GM21526 (cell line): ENCODE data around the gene MED26.
A peak's percentile ranks its signal among the peaks of the same experiment; 100 is the strongest.
"Not testable (repeated sequence)": the region's sequence is repeated elsewhere in the genome, so short reads cannot be mapped to it uniquely, and the experiment has no call there.

Source experiments
- ATAC-seq: cut with Tn5 transposase; IDR thresholded peaks from one replicate; pipeline ENCODE4 v1.9.1; 2021; ENCODE audit warnings: moderate library complexity; ENCODE audit not compliant: unreplicated experiment, low FRiP score

The MED26 gene

GRCh38 chr19:16544473-16545231 is 83.4 kb downstream of the MED26 start:
- ATAC-seq, result no peak

GRCh38 chr19:16543734-16544133 is 84.3 kb downstream of the MED26 start:
- ATAC-seq, result not testable (repeated sequence)

- no peak for ATAC-seq
Observed at GRCh38 chr19:16542910-16543472, 85.0 kb downstream of the MED26 start.

- ATAC-seq, result peak; percentile 74
Observed at GRCh38 chr19:16542045-16542909, 85.7 kb downstream of the MED26 start, which contains the start of gene CHERP. Gene CHERP (minus strand): TSS chr19:16542437. CDS start chr19:16542378, 59 bp downstream.

GRCh38 chr19:16541526-16542044 is 86.4 kb downstream of the MED26 start:
- no peak for ATAC-seq

GRCh38 chr19:16540948-16541347 is 87.1 kb downstream of the MED26 start:
- ATAC-seq, result no peak

GRCh38 chr19:16537111-16537510 is 90.9 kb downstream of the MED26 start:
- ATAC-seq, result no peak

- ATAC-seq, result no peak
Observed at GRCh38 chr19:16536130-16536529, 91.9 kb downstream of the MED26 start.

GRCh38 chr19:16535381-16535780 is 92.6 kb downstream of the MED26 start:
- ATAC-seq, result no peak

GRCh38 chr19:16532440-16533234 is 95.4 kb downstream of the MED26 start:
- no peak for ATAC-seq

- no peak for ATAC-seq
Observed at GRCh38 chr19:16531380-16531669, 96.7 kb downstream of the MED26 start.

- ATAC-seq, result no peak
Observed at GRCh38 chr19:16530540-16531379, 97.2 kb downstream of the MED26 start.

- no peak for ATAC-seq
Observed at GRCh38 chr19:16529466-16530144, 98.4 kb downstream of the MED26 start.

GRCh38 chr19:16527971-16528521 is 100.0 kb downstream of the MED26 start:
- no peak for ATAC-seq

GRCh38 chr19:16527334-16527935 is 100.6 kb downstream of the MED26 start:
- ATAC-seq, result no peak

GRCh38 chr19:16525751-16526481 is 102.1 kb downstream of the MED26 start:
- ATAC-seq, result no peak

- no peak for ATAC-seq
Observed at GRCh38 chr19:16524991-16525734, 102.8 kb downstream of the MED26 start.
